KMS-11 (cell line): ENCODE data around the gene ATP5PB.

Experiments
- H2AFZ ChIP-seq: fragments of 200-600 bp; sonication (generic); 2 replicates; pipeline ENCODE4 v1.6.1; 2016; ENCODE audit warnings: antibody characterized with exemption, mixed run types, low read depth
- H3K27ac ChIP-seq: fragments of 200-600 bp; sonication (generic); 2 replicates; pipeline ENCODE4 v1.6.1; 2016; ENCODE audit warnings: mild to moderate bottlenecking, mixed run types
- H3K27me3 ChIP-seq: fragments of 200-600 bp; sonication (generic); 2 replicates; pipeline ENCODE4 v1.6.1; 2017; ENCODE audit warnings: mild to moderate bottlenecking, low read depth, mixed run types, moderate library complexity; ENCODE audit not compliant: insufficient read depth
- H3K36me3 ChIP-seq: fragments of 200-600 bp; sonication (generic); 2 replicates; pipeline ENCODE4 v1.6.1; 2017; ENCODE audit warnings: mild to moderate bottlenecking, mixed run types; ENCODE audit not compliant: insufficient read depth
- H3K4me1 ChIP-seq: fragments of 200-600 bp; sonication (generic); 2 replicates; pipeline ENCODE4 v1.6.1; 2016; ENCODE audit warnings: mild to moderate bottlenecking, low read depth, mixed run types; ENCODE audit not compliant: poor library complexity, severe bottlenecking
- H3K4me2 ChIP-seq: fragments of 200-600 bp; sonication (generic); 2 replicates; pipeline ENCODE4 v1.7.0; 2016; ENCODE audit warnings: mild to moderate bottlenecking, mixed run types
- H3K4me3 ChIP-seq: fragments of 200-600 bp; sonication (generic); IDR thresholded peaks from 2 replicates; pipeline ENCODE4 v1.6.1; 2017; ENCODE audit warnings: low read depth, low read length, mixed read lengths; ENCODE audit not compliant: insufficient read depth
- H3K79me2 ChIP-seq: fragments of 200-600 bp; sonication (generic); 2 replicates; pipeline ENCODE4 v1.6.1; 2016; ENCODE audit warnings: low read depth, mixed run types; ENCODE audit not compliant: insufficient read depth
- H3K9ac ChIP-seq: fragments of 200-600 bp; sonication (generic); 2 replicates; pipeline ENCODE4 v1.6.1; 2016; ENCODE audit warnings: mild to moderate bottlenecking, mixed run types
- H4K20me1 ChIP-seq: fragments of 200-600 bp; sonication (generic); 2 replicates; pipeline ENCODE4 v1.6.1; 2016; ENCODE audit warnings: mild to moderate bottlenecking, mixed run types; ENCODE audit not compliant: insufficient read depth
- CTCF ChIP-seq: fragments of 200-600 bp; sonication (generic); conservative IDR thresholded peaks from 2 replicates; pipeline ENCODE4 v1.6.1; 2017; ENCODE audit warnings: low read depth, mild to moderate bottlenecking, antibody characterized with exemption, low read length, moderate library complexity, mixed read lengths

The ATP5PB gene

GRCh38 chr1:111422546-111423391, 26.5 kb upstream of the ATP5PB start:
- Histone ChIP-seq H3K36me3 (no peaks in the 10 kb centered on the region), H3K4me1 (no peaks in the 10 kb centered on the region), H3K9ac (no peak overlapping the region), H2AFZ (no peak overlapping the region), H3K4me3 (no peak overlapping the region), H3K27me3 (no peaks in the 10 kb centered on the region), H4K20me1 (no peaks in the 10 kb centered on the region), H3K4me2 (no peak overlapping the region), H3K79me2 (no peaks in the 10 kb centered on the region), H3K27ac (no peak overlapping the region)
- no peak for TF ChIP-seq CTCF

DNA sequence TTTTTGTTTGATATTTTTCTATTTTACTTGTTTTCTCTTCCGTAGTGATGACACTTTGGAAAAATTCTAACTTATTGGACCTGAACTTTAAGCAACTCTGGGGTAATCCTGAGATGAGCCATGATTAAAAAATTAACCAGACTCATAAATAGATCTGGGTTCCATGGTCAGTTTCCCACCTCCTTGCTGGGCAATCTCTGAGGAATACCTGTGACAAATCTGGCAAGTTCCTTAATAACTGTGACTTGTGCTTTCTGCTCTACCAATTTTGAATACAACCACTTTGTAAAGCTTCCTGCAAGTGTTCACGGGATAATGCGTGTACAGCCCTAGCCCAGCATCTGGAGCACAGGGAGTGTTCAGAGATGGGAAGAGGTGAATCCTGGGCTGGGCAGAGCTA, 25.0 kb upstream of the ATP5PB start:
- TF ChIP-seq CTCF: no peak
- H3K9ac ChIP-seq: no peak overlapping the region
- H3K27me3 ChIP-seq: no peaks in the 10 kb centered on the region
- no peak overlapping the region for H3K4me3 ChIP-seq
- H3K79me2 ChIP-seq: no peaks in the 10 kb centered on the region
- no peak overlapping the region for H3K27ac ChIP-seq
- no peak overlapping the region for H3K4me2 ChIP-seq
- H3K4me1 ChIP-seq: no peaks in the 10 kb centered on the region
- no peak overlapping the region for H2AFZ ChIP-seq
- H3K36me3 ChIP-seq: no peaks in the 10 kb centered on the region
- H4K20me1 ChIP-seq: no peaks in the 10 kb centered on the region

GRCh38 chr1:111436726-111437125, 12.5 kb upstream of the ATP5PB start:
- Histone ChIP-seq H3K4me3 (no peak overlapping the region), H3K4me1 (no peaks in the 10 kb centered on the region), H3K27me3 (no peaks in the 10 kb centered on the region), H3K9ac (no peak overlapping the region), H3K27ac (no peak overlapping the region), H3K4me2 (no peak overlapping the region), H4K20me1 (no peaks in the 10 kb centered on the region), H2AFZ (no peak overlapping the region), H3K36me3 (no peaks in the 10 kb centered on the region), H3K79me2 (no peaks in the 10 kb centered on the region)
- no peak for TF ChIP-seq CTCF

DNA sequence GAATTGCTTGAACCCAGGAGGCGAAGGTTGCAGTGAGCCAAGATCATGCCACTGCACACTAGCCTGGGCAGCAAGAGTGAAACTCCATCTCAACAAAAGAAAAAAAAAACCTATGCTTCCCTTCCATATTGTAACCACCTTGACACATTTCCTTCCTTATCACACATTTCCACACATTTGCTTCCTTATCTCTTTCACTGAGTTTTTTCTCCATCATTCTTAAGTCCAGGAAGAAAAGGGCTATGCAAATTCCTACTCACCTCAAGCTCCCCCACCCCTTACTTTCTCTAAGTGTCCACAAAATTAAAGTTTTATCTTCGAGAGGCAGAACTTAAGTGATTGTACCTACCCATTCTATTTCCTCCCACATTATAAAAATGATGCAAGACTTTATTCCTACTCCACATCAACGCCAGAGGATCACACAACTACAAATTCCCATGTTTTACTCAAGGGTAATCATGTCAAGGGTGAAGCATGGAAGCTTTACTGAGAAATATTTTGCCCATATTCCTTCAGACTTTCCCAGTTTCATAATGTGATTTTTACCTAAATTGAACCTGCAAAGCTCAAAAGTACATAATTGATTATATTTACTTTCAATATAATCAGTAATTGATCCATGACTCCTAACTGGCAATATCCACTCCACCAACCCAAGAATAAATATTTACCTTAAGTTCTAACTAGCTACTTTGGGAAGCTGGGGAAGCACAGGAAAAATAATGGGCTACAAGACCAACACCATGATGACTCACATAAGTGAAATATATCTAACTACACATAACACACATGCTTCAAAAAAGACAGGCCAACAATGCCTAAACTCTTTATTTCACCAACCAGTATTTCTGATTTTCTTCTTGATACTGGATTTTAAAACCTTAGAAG, 9.6 kb upstream of the ATP5PB start:
- no peak overlapping the region for H2AFZ ChIP-seq
- TF ChIP-seq CTCF: no peak
- H3K4me1 ChIP-seq: no peaks in the 10 kb centered on the region
- H4K20me1 ChIP-seq: no peaks in the 10 kb centered on the region
- H3K9ac ChIP-seq: no peak overlapping the region
- no peaks in the 10 kb centered on the region for H3K27me3 ChIP-seq
- H3K36me3 ChIP-seq: no peaks in the 10 kb centered on the region
- no peak overlapping the region for H3K4me2 ChIP-seq
- H3K79me2 ChIP-seq: no peaks in the 10 kb centered on the region
- H3K4me3 ChIP-seq: no peak overlapping the region
- H3K27ac ChIP-seq: no peak overlapping the region
